Measurements from ENCODE around the gene C10orf90. TPM values are rescaled to one million over a fixed set of nuclear protein-coding genes. Genes with fewer than 3 reads are reported as not detected.

C10orf90 gene
- total RNA-seq, 2 experiments from 2014 or later, result not detected

DNA sequence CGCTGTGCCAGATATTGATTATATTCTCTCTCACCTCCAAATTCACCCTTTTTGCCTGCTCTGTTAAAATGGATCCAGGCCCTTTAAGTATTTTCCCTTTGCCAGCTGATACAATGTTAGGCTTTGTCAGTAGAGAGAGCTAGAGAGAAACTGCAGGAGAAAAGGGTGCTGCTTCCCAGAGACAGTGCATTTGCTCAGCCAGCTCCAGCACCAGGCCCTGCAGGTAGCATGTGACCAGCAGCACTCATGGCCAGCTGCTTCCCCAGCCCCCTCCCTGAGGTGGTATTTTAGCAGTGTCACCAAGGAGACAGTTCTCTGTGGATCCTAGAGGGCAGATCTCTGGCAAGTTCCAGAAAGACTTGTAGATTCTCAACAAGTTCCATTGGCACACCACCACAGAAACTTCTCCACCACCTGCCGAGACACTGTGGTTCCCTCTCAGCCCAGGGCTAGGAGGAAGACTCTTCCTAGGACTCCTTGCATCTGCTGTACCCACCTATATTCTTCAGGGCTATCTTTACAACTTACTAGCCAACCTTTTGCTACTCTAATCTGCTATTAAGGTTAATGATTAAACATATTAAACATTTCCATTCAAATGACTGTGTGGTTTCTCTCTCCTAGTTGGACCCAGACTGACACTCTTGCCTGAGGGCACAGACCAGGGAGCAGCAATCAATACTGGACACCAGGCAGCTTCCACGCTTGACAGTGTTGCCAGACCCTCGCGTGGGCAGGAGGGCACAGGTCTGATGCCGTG, 246.6 kb downstream of the C10orf90 start:
- H3K36me3 Mint-ChIP-seq, result no peaks in the 10 kb centered on the region
- H3K4me3 Mint-ChIP-seq, result no peak overlapping the region
- no peak for DNase-seq
- peaks cover 6% of the 10 kb centered on the region for H3K27me3 Mint-ChIP-seq
- H3K27ac Mint-ChIP-seq, result no peak overlapping the region
- peaks cover 17% of the 10 kb centered on the region for H3K9me3 Mint-ChIP-seq
- H3K4me1 Mint-ChIP-seq, result no peaks in the 10 kb centered on the region

DNA sequence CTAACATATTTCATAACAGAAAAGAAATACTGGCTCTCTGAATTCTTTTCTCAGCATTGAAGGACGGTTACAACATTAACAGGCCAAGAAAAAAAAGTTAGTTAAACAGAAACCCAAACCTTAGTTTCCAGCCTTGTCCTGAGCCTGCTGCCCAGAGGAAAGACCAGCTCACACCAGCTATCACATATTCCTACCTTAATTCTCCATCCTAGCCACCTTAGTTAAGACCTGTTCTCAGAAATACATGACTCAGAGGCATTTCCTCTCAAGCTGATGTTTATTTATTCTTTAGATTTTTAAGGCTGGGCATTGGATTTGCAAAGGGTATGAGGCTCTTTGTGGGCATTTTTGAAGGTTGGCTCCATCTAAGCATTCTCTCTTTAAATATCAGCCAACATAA, 247.9 kb downstream of the C10orf90 start:
- Mint-ChIP-seq H3K27me3 (peaks cover 7% of the 10 kb centered on the region), H3K4me1 (no peaks in the 10 kb centered on the region), H3K9me3 (peaks cover 19% of the 10 kb centered on the region), H3K4me3 (no peak overlapping the region), H3K36me3 (no peaks in the 10 kb centered on the region), H3K27ac (no peak overlapping the region)
- no peak for DNase-seq

GRCh38 chr10:126421756-126422256, 248.7 kb downstream of the C10orf90 start:
- Mint-ChIP-seq H3K27ac (no peak overlapping the region), H3K9me3 (peaks cover 19% of the 10 kb centered on the region), H3K27me3 (peaks cover 7% of the 10 kb centered on the region)

DNA sequence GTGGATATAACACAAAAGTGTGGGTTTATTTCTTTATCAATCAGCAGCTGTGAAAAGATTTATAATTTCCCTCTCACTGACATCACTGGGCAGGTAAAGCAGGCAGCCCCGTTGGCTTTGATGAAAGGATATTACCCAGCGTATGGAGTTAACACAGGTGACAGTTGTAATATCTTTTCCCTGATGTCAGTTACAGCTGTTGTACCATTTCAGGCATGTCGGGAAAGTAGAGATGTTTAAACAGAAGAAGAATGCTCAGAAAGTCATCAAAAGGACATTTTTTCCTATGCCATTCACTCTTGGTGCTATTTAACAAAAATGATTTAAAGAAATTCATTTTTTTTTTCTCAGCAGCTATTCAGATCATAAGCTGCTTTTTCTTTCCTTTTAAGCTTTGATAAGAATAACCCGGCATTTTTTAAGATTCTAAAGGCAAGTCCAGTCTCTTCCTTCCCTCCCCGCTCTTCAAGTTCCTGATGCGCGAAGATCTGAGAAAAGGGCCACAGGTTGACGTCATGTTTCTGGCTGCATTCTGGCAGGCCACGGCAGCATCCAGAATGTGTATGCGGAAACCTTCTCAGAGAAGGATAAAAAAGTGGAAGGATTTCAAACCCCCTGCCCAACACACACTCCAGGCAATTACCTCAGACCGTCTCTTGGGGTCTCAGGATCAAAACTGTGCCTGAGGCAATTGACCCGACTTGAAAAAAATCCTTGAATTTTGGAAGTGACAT, 249.8 kb downstream of the C10orf90 start:
- DNase-seq, result no peak
- Mint-ChIP-seq H3K27ac (no peak overlapping the region), H3K9me3 (peaks cover 20% of the 10 kb centered on the region), H3K36me3 (no peaks in the 10 kb centered on the region), H3K4me3 (no peak overlapping the region), H3K4me1 (no peaks in the 10 kb centered on the region), H3K27me3 (peaks cover 7% of the 10 kb centered on the region)

More at GRCh38 chr10:126421756-126422256, 248.7 kb downstream of the C10orf90 start:
- DNase-seq, result no peak
- H3K36me3 Mint-ChIP-seq, result no peaks in the 10 kb centered on the region
- no peak overlapping the region for H3K4me3 Mint-ChIP-seq
- no peaks in the 10 kb centered on the region for H3K4me1 Mint-ChIP-seq

DNA sequence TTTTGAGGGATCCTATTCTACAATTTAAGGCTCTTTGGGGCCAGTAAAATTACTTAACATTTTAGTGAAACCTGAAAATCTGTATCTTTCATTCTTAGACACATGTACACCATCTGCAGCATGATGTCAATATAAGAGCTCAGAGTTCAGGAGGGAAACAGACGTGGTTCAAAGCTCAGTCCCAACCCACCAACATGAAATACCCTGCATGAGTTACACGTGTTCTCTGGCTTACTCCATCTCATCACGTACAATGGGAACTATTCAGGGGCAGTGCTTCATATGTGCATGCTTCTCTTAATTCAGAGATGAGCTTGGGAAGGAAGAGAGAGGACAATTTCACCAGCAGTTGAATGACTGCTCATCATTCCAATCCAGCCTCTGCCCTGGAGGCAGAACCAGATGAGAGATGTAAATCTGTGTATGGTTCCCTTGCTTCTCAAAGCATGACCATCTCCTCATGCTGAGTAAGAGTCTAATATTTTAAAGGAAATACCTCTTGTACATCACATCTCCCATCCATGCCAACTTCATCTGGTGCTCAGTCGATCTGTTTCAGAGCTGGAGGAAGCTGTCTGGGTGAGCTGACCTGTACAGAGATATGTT, 253.2 kb downstream of the C10orf90 start:
- H3K9me3 Mint-ChIP-seq, result peaks cover 8% of the 10 kb centered on the region
- H3K4me3 Mint-ChIP-seq, result no peak overlapping the region
- no peak for DNase-seq
- no peaks in the 10 kb centered on the region for H3K4me1 Mint-ChIP-seq
- H3K27me3 Mint-ChIP-seq, result peaks cover 7% of the 10 kb centered on the region
- no peak overlapping the region for H3K27ac Mint-ChIP-seq
- no peaks in the 10 kb centered on the region for H3K36me3 Mint-ChIP-seq

- Mint-ChIP-seq H3K27ac (peak overlapping the region; percentile 58), H3K4me3 (no peak overlapping the region), H3K4me1 (no peaks in the 10 kb centered on the region), H3K9me3 (no peaks in the 10 kb centered on the region), H3K36me3 (no peaks in the 10 kb centered on the region), H3K27me3 (peaks cover 17% of the 10 kb centered on the region)
- DNase-seq, result no peak
Measured at GRCh38 chr10:126409821-126410220, 260.7 kb downstream of the C10orf90 start.

- no peak overlapping the region for H3K4me3 Mint-ChIP-seq
- H3K27me3 Mint-ChIP-seq, result peaks cover 17% of the 10 kb centered on the region
- H3K36me3 Mint-ChIP-seq, result no peaks in the 10 kb centered on the region
- H3K4me1 Mint-ChIP-seq, result no peaks in the 10 kb centered on the region
- H3K27ac Mint-ChIP-seq, result no peak overlapping the region
- DNase-seq, result no peak
- no peaks in the 10 kb centered on the region for H3K9me3 Mint-ChIP-seq
Measured at GRCh38 chr10:126408953-126409641, 261.4 kb downstream of the C10orf90 start.

GRCh38 chr10:126407831-126408230, 262.7 kb downstream of the C10orf90 start:
- Mint-ChIP-seq H3K9me3 (no peaks in the 10 kb centered on the region), H3K4me1 (no peaks in the 10 kb centered on the region), H3K4me3 (no peak overlapping the region), H3K27ac (no peak overlapping the region), H3K27me3 (peaks cover 17% of the 10 kb centered on the region), H3K36me3 (no peaks in the 10 kb centered on the region)
- DNase-seq, result no peak

- H3K27me3 Mint-ChIP-seq, result peaks cover 17% of the 10 kb centered on the region
- no peak overlapping the region for H3K4me3 Mint-ChIP-seq
- no peaks in the 10 kb centered on the region for H3K36me3 Mint-ChIP-seq
- no peak for DNase-seq
- no peaks in the 10 kb centered on the region for H3K4me1 Mint-ChIP-seq
- no peaks in the 10 kb centered on the region for H3K9me3 Mint-ChIP-seq
- no peak overlapping the region for H3K27ac Mint-ChIP-seq
Measured at GRCh38 chr10:126405239-126405775, 265.2 kb downstream of the C10orf90 start.

DNA sequence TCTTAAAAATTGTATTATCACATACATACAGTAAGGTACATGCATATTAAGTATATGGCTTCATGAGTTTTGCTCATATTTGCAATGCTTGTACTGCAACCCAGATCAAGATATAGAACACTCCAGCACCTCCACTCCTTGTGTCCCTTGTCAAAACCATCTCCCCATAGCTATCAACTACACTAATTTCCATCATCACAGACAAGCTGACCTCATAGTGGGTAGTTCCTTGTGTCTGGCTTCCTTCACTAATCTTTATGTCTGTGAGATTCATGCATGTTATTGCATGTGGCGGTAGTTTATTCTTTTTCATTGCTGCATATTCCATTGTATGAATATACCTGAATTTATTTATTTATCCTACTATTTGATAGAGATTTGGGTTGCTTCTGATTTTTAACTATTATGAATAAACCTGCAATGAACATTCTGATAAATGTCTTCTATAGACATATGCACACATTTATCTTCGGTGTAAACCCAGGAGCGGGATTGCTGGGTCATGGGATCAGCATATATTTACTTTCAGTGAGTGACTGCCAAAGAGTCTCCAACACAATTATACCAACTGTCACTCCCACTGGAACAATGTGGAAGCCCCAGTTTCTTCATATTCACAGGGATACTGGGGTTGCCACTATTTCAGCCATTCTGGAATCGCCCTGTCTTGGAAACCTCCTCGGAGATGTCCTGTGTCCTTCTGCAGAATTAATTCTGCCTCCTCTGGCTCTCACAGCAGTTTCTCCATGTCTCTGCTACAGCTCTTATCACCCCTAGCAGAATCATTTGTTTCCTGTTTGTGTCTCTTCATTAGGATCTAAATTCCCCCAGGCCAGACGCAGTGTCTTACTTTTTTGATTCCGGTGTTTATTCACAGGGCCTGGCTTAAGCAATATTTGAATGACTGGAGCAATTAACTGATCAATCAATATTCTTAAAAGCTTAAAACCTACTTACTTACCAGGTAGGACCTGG, 267.5 kb downstream of the C10orf90 start:
- H3K36me3 Mint-ChIP-seq, result no peaks in the 10 kb centered on the region
- H3K4me3 Mint-ChIP-seq, result no peak overlapping the region
- H3K27ac Mint-ChIP-seq, result no peak overlapping the region
- H3K27me3 Mint-ChIP-seq, result peaks cover 7% of the 10 kb centered on the region
- no peak for DNase-seq
- no peaks in the 10 kb centered on the region for H3K4me1 Mint-ChIP-seq
- no peaks in the 10 kb centered on the region for H3K9me3 Mint-ChIP-seq

- Mint-ChIP-seq H3K9me3 (no peaks in the 10 kb centered on the region), H3K27ac (no peak overlapping the region), H3K27me3 (peaks cover 7% of the 10 kb centered on the region), H3K4me1 (no peaks in the 10 kb centered on the region), H3K4me3 (no peak overlapping the region), H3K36me3 (no peaks in the 10 kb centered on the region)
- DNase-seq, result no peak
Measured at GRCh38 chr10:126400641-126401040, 269.9 kb downstream of the C10orf90 start.

GRCh38 chr10:126398924-126399323, 271.6 kb downstream of the C10orf90 start:
- no peak for DNase-seq
- Mint-ChIP-seq H3K27me3 (no peaks in the 10 kb centered on the region), H3K9me3 (peaks cover 2% of the 10 kb centered on the region), H3K27ac (no peak overlapping the region), H3K4me1 (no peaks in the 10 kb centered on the region), H3K4me3 (no peak overlapping the region), H3K36me3 (no peaks in the 10 kb centered on the region)

DNA sequence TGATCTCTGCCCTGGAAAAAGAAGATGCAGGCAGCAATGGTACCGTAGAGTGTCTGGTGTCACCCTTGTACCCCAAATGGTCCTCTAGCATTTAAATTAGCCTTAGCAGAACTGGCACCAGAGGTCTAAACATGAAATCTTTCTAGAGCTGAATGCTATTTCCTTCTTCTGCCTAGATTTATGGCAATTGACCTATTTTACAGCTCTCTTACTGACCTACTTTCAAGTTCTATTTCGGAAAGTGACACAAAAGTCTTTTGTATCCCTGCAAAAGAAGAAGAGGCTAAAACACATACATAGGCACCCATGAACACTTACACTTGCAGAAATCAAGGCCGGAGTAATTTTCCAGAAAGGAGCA, 272.1 kb downstream of the C10orf90 start:
- Mint-ChIP-seq H3K4me1 (no peaks in the 10 kb centered on the region), H3K36me3 (no peaks in the 10 kb centered on the region), H3K27ac (no peak overlapping the region), H3K4me3 (no peak overlapping the region), H3K27me3 (no peaks in the 10 kb centered on the region), H3K9me3 (peaks cover 2% of the 10 kb centered on the region)
- DNase-seq, result no peak

All from activated naive CD8-positive, alpha-beta T cell treated with anti-CD3 and anti-CD28 coated beads for 36 hours (primary cell).